Endodermal cell (in vitro differentiated cells): ENCODE measurements around the gene PTPRN2. TPM values are rescaled to one million over a fixed set of nuclear protein-coding genes. Genes with fewer than 3 reads are reported as not detected.

Experiments
- DNase-seq: peaks from one replicate; pipeline ENCODE4 v3.0.0-alpha.2; 2017
- H3K27ac ChIP-seq: 2 replicates; pipeline ENCODE4 v1.5.1; 2013; ENCODE audit warnings: mild to moderate bottlenecking, low read depth, low read length, moderate library complexity
- H3K27me3 ChIP-seq: 2 replicates; pipeline ENCODE4 v1.6.1; 2013; ENCODE audit warnings: mild to moderate bottlenecking, low read length, moderate library complexity; ENCODE audit not compliant: insufficient read depth, control insufficient read depth, poor library complexity, severe bottlenecking
- H3K36me3 ChIP-seq: 2 replicates; pipeline ENCODE4 v1.7.0; 2013; ENCODE audit warnings: mild to moderate bottlenecking, low read length, moderate library complexity; ENCODE audit not compliant: control insufficient read depth, insufficient read depth
- H3K4me1 ChIP-seq: one replicate; pipeline ENCODE4 v1.7.0; 2013; ENCODE audit warnings: low read length; ENCODE audit not compliant: control insufficient read depth, insufficient read depth
- H3K4me3 ChIP-seq: 2 replicates; pipeline ENCODE4 v1.5.1; 2013; ENCODE audit warnings: mild to moderate bottlenecking, low read length, moderate library complexity
- H3K9ac ChIP-seq: 2 replicates; pipeline ENCODE4 v1.6.1; 2013; ENCODE audit warnings: mild to moderate bottlenecking, low read length, moderate library complexity; ENCODE audit not compliant: poor library complexity, severe bottlenecking; ENCODE audit errors: extremely low read depth
- H3K9me3 ChIP-seq: 2 replicates; pipeline ENCODE4 v1.6.1; 2013; ENCODE audit warnings: mild to moderate bottlenecking, low read length, moderate library complexity; ENCODE audit not compliant: control insufficient read depth
- H3K27ac Mint-ChIP-seq: 2 replicates; pipeline ENCODE4 v1.8.0; 2020; ENCODE audit warnings: mixed read lengths
- H3K27me3 Mint-ChIP-seq: 2 replicates; pipeline ENCODE4 v1.8.0; 2021; ENCODE audit warnings: mild to moderate bottlenecking, mixed read lengths; ENCODE audit not compliant: insufficient read depth
- H3K36me3 Mint-ChIP-seq: 2 replicates; pipeline ENCODE4 v1.8.0; 2020; ENCODE audit warnings: low read depth, mixed read lengths
- H3K4me1 Mint-ChIP-seq: 2 replicates; pipeline ENCODE4 v1.8.0; 2020; ENCODE audit warnings: mixed read lengths
- H3K4me3 Mint-ChIP-seq: 2 replicates; pipeline ENCODE4 v1.8.0; 2020; ENCODE audit warnings: mild to moderate bottlenecking, moderate library complexity, mixed read lengths
- H3K9me3 Mint-ChIP-seq: 2 replicates; pipeline ENCODE4 v1.8.0; 2020; ENCODE audit warnings: mild to moderate bottlenecking, mixed read lengths
- WGBS, 2 experiments: methylation state at CpG; one replicate each; pipeline versions ENCODE4 v1.1.5 to v1.1.7; 2013; ENCODE audit warnings: missing lambda C conversion rate in 2 of 2, mixed read lengths in 1 of 2; ENCODE audit not compliant: insufficient coverage in 1 of 2, insufficient read length in 1 of 2; 5-methylcytosine and 5-hydroxymethylcytosine counted together
- total RNA-seq, 2 donors: library from RNA; stranded (reverse); fragmentation: NEBNext Ultra II Directional in 1 of 2; extraction: Animal tissue kit (Norgen Biotek cat#: 25700) in 1 of 2; gene quantifications; 2 replicates in 1 of 2; 3 replicates in 1 of 2; pipeline ENCODE4 v1.2.1, GENCODE V29; 2021
- TF ChIP-seq, protein P1 (sequence below): fragments of 200-600 bp; sonication (generic); conservative IDR thresholded peaks from 2 replicates; pipeline ENCODE4 v1.5.0; 2021; ENCODE audit warnings: antibody characterized with exemption, mild to moderate bottlenecking

The PTPRN2 gene
- total RNA-seq, 2 donors from 2014 or later: 0.69 to 1.2 TPM

DNA sequence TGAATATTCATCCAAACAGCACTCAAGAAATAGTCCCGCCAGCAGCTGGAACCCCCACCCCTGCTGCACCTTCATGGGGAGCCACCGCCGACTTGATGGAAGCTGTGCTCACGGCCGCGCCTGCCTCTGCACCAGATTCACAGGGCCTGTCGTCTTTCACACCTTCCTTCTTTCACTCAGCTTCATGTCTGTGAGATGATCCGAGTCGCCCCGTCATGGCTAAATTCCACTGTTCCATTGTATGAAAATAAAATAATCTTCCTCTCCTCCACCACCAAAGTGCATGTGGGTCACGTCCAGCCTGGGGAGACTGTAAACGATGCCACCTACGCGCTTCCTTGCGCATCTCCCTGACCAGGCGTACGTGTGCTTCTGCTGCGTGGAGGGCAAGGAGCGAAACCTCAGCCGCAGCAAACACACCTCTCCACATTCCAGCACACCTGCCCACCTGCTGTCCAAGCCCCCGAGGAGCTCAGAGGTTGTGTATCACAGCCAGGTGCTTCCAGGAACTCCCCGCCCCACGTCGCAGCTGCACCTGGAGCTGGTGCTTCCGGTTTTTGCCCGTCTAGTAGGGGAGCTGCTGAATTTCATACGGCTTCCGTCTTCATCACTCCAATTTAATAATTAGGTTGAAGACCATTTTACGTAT, 137.0 kb downstream of the PTPRN2 start:
- peaks cover 70% of the 10 kb centered on the region for H3K9me3 ChIP-seq
- DNase-seq: peak; percentile 44
- H3K4me3 Mint-ChIP-seq: no peak overlapping the region
- 86 to 92% methylated on average over 27 to 29 of the region's 29 CpGs for WGBS, 2 experiments
- TF ChIP-seq, protein P1, sequence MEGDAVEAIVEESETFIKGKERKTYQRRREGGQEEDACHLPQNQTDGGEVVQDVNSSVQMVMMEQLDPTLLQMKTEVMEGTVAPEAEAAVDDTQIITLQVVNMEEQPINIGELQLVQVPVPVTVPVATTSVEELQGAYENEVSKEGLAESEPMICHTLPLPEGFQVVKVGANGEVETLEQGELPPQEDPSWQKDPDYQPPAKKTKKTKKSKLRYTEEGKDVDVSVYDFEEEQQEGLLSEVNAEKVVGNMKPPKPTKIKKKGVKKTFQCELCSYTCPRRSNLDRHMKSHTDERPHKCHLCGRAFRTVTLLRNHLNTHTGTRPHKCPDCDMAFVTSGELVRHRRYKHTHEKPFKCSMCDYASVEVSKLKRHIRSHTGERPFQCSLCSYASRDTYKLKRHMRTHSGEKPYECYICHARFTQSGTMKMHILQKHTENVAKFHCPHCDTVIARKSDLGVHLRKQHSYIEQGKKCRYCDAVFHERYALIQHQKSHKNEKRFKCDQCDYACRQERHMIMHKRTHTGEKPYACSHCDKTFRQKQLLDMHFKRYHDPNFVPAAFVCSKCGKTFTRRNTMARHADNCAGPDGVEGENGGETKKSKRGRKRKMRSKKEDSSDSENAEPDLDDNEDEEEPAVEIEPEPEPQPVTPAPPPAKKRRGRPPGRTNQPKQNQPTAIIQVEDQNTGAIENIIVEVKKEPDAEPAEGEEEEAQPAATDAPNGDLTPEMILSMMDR: no peak
- peaks cover 1% of the 10 kb centered on the region for H3K36me3 Mint-ChIP-seq
- peaks cover 6% of the 10 kb centered on the region for H3K9me3 Mint-ChIP-seq
- H3K4me3 ChIP-seq: no peak overlapping the region
- no peaks in the 10 kb centered on the region for H3K36me3 ChIP-seq
- H3K4me1 Mint-ChIP-seq: peaks cover 2% of the 10 kb centered on the region
- H3K9ac ChIP-seq: no peak overlapping the region
- H3K27ac ChIP-seq: no peak overlapping the region
- no peak overlapping the region for H3K27ac Mint-ChIP-seq
- no peaks in the 10 kb centered on the region for H3K27me3 Mint-ChIP-seq
- no peaks in the 10 kb centered on the region for H3K4me1 ChIP-seq
- H3K27me3 ChIP-seq: no peaks in the 10 kb centered on the region

DNA sequence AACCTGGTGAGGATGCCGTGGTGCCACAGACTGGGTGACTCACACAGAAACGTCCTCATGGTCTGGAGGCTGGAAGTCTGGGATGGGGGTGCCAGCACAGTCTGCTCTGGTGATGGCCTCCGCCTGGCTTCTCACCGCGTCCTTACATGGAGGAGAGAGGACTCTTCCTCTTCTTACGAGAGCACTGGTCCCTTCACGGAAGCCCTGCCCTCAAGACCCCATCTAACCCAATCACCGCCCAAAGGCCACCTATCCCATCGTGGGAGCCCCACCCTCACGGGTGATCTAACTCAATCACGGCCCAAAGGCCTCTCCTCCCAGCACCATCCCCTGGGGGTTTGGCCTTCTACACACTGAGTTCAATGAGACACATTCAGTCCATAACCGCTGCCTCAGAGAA, 137.7 kb downstream of the PTPRN2 start:
- H3K9me3 ChIP-seq: peaks cover 71% of the 10 kb centered on the region
- H3K4me3 ChIP-seq: no peak overlapping the region
- H3K36me3 ChIP-seq: no peaks in the 10 kb centered on the region
- Mint-ChIP-seq H3K27me3 (no peaks in the 10 kb centered on the region), H3K4me3 (no peak overlapping the region), H3K36me3 (peaks cover 1% of the 10 kb centered on the region), H3K27ac (no peak overlapping the region), H3K4me1 (peaks cover 4% of the 10 kb centered on the region), H3K9me3 (peaks cover 6% of the 10 kb centered on the region)
- TF ChIP-seq, protein P1: no peak
- no peak overlapping the region for H3K27ac ChIP-seq
- 72 to 73% methylated on average over 8 to 12 of the region's 12 CpGs for WGBS, 2 experiments
- H3K4me1 ChIP-seq: no peaks in the 10 kb centered on the region
- H3K27me3 ChIP-seq: no peaks in the 10 kb centered on the region
- H3K9ac ChIP-seq: no peak overlapping the region
- peak; percentile 36 for DNase-seq

DNA sequence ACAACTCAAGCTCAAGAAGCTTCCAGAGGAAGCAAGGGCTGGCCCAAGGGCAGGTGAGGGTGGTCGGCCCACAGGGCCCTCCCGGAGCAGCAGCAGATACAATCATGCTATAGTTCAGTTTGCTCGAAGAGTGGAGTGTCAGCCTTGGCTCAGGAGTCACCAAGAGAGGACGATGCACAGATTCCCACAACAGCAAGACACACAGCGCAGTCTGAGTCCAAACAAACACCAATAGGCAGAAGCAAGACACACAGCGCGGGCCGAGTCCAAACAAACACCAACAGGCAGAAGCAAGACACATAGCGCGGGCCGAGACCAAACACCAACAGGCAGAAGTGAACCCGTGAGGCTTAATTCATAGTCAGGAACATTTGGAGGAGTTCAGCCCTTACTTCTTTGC, 138.4 kb downstream of the PTPRN2 start:
- Histone ChIP-seq H3K27me3 (no peaks in the 10 kb centered on the region), H3K4me1 (no peaks in the 10 kb centered on the region), H3K4me3 (no peak overlapping the region), H3K9me3 (peaks cover 71% of the 10 kb centered on the region), H3K27ac (no peak overlapping the region), H3K9ac (no peak overlapping the region), H3K36me3 (no peaks in the 10 kb centered on the region)
- H3K4me3 Mint-ChIP-seq: no peak overlapping the region
- H3K4me1 Mint-ChIP-seq: peaks cover 4% of the 10 kb centered on the region
- DNase-seq: peak; percentile 26
- H3K27ac Mint-ChIP-seq: no peak overlapping the region
- 82 to 84% methylated on average over 12 of the region's 12 CpGs for WGBS, 2 experiments
- H3K36me3 Mint-ChIP-seq: no peaks in the 10 kb centered on the region
- TF ChIP-seq, protein P1: no peak
- H3K9me3 Mint-ChIP-seq: no peaks in the 10 kb centered on the region
- no peaks in the 10 kb centered on the region for H3K27me3 Mint-ChIP-seq
